ENCODE results near the gene DCT.
"Not testable (repeated sequence)": the region's sequence is repeated elsewhere in the genome, so short reads cannot be mapped to it uniquely, and the experiment has no call there.

The DCT gene

DNA sequence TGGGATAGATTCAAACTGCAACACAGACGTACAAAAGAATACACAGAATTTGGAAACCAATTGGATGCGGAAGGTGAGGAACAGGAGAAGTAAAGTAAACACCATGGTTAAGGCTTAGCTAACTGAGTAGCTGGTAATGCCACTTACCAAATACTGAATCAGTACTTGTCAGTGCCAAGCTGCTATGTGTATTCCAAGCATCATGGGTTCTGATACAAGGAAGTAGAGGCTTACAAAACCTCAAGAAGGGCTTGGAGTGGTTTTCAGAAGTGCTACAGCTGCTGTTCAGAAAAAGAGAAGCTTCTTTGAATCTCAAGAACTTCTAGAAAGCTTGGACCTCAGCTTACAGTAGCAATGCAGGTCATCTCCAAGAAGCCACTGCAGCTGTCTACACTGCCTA is 35.9 kb upstream of the DCT start:
- ChIA-PET CTCF (no interaction called here), POLR2A (ENCODE audit: low non-redundant PET) (no interaction called here)
- H3K27ac ChIP-seq: no peak overlapping the region
- no peak for DNase-seq (ENCODE audit: low spot score)
- TF ChIP-seq, protein P1, sequence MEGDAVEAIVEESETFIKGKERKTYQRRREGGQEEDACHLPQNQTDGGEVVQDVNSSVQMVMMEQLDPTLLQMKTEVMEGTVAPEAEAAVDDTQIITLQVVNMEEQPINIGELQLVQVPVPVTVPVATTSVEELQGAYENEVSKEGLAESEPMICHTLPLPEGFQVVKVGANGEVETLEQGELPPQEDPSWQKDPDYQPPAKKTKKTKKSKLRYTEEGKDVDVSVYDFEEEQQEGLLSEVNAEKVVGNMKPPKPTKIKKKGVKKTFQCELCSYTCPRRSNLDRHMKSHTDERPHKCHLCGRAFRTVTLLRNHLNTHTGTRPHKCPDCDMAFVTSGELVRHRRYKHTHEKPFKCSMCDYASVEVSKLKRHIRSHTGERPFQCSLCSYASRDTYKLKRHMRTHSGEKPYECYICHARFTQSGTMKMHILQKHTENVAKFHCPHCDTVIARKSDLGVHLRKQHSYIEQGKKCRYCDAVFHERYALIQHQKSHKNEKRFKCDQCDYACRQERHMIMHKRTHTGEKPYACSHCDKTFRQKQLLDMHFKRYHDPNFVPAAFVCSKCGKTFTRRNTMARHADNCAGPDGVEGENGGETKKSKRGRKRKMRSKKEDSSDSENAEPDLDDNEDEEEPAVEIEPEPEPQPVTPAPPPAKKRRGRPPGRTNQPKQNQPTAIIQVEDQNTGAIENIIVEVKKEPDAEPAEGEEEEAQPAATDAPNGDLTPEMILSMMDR (conservative IDR thresholded peaks at IDR 0.05; ENCODE audit: low read depth): no peak

DNA sequence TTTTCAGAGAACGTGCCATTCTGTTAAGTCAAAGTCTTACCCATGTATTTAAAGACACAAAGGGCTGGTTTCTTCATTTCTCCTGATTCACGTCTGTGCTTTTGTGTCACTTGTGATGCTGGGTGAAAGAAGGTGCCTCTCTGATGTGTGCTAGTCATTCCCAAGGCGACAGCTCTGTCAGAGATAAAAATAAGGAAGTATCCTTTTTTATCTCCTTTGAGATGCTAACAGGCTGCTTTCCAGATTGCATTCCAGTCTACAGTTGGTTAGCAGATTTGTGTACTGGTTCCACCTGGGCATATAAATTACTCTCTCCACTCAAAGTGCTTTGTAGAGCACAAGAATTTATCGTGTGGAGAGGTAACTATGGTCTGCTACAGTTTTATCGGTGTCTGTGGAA is 33.5 kb upstream of the DCT start:
- CTCF ChIA-PET: no interaction called here
- H3K27ac ChIP-seq: no peak overlapping the region
- POLR2A ChIA-PET (ENCODE audit: low non-redundant PET): no interaction called here
- TF ChIP-seq, protein P1 (conservative IDR thresholded peaks at IDR 0.05; ENCODE audit: low read depth): no peak
- DNase-seq (ENCODE audit: low spot score): no peak

DNA sequence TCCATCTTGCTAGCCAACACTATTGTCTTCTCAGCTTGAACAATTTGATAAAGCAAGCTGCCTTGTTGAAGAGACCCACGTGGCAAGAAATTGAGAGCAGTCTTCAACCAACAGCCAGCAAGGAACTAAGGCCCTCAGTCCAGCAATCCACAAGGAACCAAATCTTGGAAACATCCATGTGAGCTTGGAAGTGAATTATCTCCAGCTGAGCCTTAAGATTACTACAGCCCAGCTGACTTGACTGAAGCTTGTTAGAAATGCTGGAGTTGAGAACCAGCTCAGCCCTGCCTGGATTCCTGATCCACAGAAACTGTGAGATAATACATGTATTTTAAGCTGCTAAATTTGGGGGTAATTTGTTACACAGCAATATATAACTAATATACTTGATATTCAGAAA is 26.2 kb upstream of the DCT start:
- CTCF ChIA-PET: no interaction called here
- H3K27ac ChIP-seq: no peak overlapping the region
- POLR2A ChIA-PET (ENCODE audit: low non-redundant PET): no interaction called here
- no peak for DNase-seq (ENCODE audit: low spot score)
- TF ChIP-seq, protein P1 (conservative IDR thresholded peaks at IDR 0.05; ENCODE audit: low read depth): no peak

DNA sequence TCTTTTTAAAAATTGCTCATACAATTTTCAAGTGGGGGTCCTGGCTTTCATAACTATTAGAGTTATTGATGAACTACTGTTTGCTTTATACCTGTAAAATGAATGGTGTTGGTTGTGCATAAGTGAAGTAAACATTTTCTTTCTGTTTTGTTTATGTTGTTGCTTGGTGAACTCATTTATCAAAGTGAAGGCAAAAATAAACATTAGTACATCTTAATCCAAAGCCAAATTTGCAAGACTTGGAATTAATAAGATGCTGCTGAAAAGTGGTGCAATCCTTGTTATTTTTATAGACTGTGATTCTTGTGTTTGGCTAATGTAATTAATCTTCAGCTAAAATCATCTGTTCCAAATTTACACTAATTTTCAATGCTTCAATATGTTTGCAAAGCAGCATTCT is 24.4 kb upstream of the DCT start:
- no peak for DNase-seq (ENCODE audit: low spot score)
- CTCF ChIA-PET: no interaction called here

DNA sequence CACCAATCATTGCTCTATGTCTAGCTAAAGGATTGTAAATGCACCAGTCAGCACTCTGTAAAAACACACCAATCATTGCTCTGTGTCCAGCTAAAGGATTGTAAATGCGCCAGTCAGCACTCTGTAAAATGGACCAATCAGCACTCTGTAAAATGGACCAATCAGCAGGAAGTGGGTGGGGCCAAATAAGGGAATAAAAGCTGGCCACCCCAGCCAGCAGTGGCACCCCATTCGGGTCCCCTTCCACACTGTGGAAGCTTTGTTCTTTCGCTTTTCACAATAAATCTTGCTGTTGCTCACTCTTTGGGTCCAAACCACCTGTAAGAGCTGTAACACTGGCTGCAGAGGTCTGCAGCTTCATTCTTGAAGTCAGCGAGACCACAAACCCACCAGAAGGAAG is 19.3 kb upstream of the DCT start:
- CTCF ChIA-PET: interaction anchor here (0.6 to 0.8 kb wide), 2 partner anchors 65 to 470 kb away, joined by 3 read pairs; no protein-coding TSS in a partner anchor
- DNase-seq (ENCODE audit: low spot score); POLR2A ChIA-PET (ENCODE audit: low non-redundant PET); H3K27ac ChIP-seq: not testable (repeated sequence)

More for the DNA sequence above, 24.4 kb upstream of the DCT start:
- TF ChIP-seq, protein P1 (conservative IDR thresholded peaks at IDR 0.05; ENCODE audit: low read depth): no peak
- POLR2A ChIA-PET (ENCODE audit: low non-redundant PET): no interaction called here
- no peak overlapping the region for H3K27ac ChIP-seq

DNA sequence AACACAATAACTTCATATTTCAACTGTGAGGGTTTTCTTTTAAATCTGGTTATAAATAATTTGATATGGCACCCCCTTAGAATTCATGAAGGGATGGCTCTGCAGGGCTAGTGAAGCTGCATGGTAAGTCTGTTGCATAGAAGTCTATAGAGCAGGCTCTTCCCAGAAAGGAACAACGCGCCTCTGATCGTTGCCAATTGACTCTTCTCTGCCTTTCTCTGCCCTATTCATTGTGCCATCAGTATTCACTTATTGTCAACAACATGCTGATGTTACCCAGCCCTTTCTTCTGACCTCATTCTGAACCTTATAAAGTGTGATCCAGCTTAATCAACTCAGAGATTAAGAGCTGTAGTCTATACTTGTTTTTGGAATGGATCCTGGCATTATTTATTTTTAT is 16.3 kb upstream of the DCT start:
- TF ChIP-seq, protein P1 (conservative IDR thresholded peaks at IDR 0.05; ENCODE audit: low read depth): no peak
- ChIA-PET CTCF (no interaction called here), POLR2A (ENCODE audit: low non-redundant PET) (no interaction called here)
- no peak overlapping the region for H3K27ac ChIP-seq
- no peak for DNase-seq (ENCODE audit: low spot score)

DNA sequence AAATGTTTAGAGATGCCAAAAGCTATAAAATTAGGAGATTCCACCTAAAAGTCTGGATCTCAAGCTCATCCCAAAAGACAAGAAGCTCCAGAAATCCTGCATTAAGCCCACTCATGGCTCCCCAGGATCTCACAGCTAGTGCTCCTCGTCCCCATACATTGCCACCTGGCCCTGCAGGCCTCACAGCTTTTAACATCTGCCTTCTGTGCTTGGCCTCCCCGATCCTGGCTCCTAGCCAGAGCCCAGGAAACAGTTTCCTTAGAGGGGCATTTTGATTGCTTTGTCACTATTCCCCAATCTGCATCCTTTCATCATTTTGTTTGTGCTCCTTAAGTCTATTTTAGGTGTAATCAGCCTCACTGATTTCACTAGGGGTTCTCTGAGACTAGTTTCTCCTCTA is 14.5 kb upstream of the DCT start:
- no peak for DNase-seq (ENCODE audit: low spot score)
- no peak overlapping the region for H3K27ac ChIP-seq
- TF ChIP-seq, protein P1 (conservative IDR thresholded peaks at IDR 0.05; ENCODE audit: low read depth): no peak
- ChIA-PET POLR2A (ENCODE audit: low non-redundant PET) (no interaction called here), CTCF (interaction anchor here (0.6 kb wide), 1 partner anchor 85 kb away, joined by 4 read pairs; no protein-coding TSS in a partner anchor)

All from RWPE1 (cell line).